Suprapubic skin (tissue), 4 donors: Measurements from ENCODE around the gene C1QTNF9. TPM values are rescaled to one million over a fixed set of nuclear protein-coding genes. Genes with fewer than 3 reads are reported as not detected.

Experiments used
- DNase-seq, 2 donors: peaks; one replicate each; pipeline ENCODE4 v3.0.0-alpha.2; 2019; ENCODE audit warnings: low spot score in 2 of 2
- H3K27ac ChIP-seq: fragments of 200-600 bp; sonication (generic); one replicate; pipeline ENCODE4 v1.5.1; 2019
- H3K27me3 ChIP-seq: fragments of 200-600 bp; sonication (generic); one replicate; pipeline ENCODE4 v1.5.1; 2019
- H3K36me3 ChIP-seq: fragments of 200-600 bp; sonication (generic); one replicate; pipeline ENCODE4 v1.5.1; 2019
- H3K4me1 ChIP-seq: fragments of 200-600 bp; sonication (generic); one replicate; pipeline ENCODE4 v1.5.1; 2019
- H3K4me3 ChIP-seq: fragments of 200-600 bp; sonication (generic); one replicate; pipeline ENCODE4 v1.5.1; 2019; ENCODE audit warnings: mild to moderate bottlenecking
- H3K9me3 ChIP-seq: fragments of 200-600 bp; sonication (generic); one replicate; pipeline ENCODE4 v1.5.1; 2019
- EP300 ChIP-seq: sonication (generic); formaldehyde crosslinking; IDR thresholded peaks from one replicate; pipeline ENCODE4 v1.6.1; 2017; ENCODE audit warnings: antibody characterized with exemption
- POLR2A ChIP-seq, 2 donors: fragments of 450-650 bp; IDR thresholded peaks; one replicate each; pipeline ENCODE4 v1.6.1; 2017; ENCODE audit warnings: antibody characterized with exemption in 2 of 2, mild to moderate bottlenecking in 2 of 2, moderate library complexity in 2 of 2
- POLR2AphosphoS5 ChIP-seq, 3 donors: sonication (generic); formaldehyde crosslinking; IDR thresholded peaks; one replicate each; pipeline ENCODE4 v1.6.1; 2017; ENCODE audit warnings: antibody characterized with exemption in 3 of 3
- WGBS: methylation state at CpG from one replicate; pipeline ENCODE4 v1.1.5; 2018; 5-methylcytosine and 5-hydroxymethylcytosine counted together
- total RNA-seq, 4 donors: library from RNA; depleted of rRNA; stranded (reverse); fragments of >200 nt; gene quantifications; one replicate each; pipeline ENCODE4 v1.1.0, GENCODE V29; 2016
- TF ChIP-seq, protein P1 (sequence below), 2 donors: fragments of 200-600 bp in 1 of 2; fragments of 450-650 bp in 1 of 2; sonication (generic) in 1 of 2; IDR thresholded peaks; one replicate each; pipeline ENCODE4 v1.5.1; 2016 to 2019; ENCODE audit warnings: antibody characterized with exemption in 2 of 2, mild to moderate bottlenecking in 1 of 2, moderate library complexity in 1 of 2

C1QTNF9 gene
- total RNA-seq, 4 donors from 2014 or later, result 0.42 to 0.49 TPM; not detected in 2

DNA sequence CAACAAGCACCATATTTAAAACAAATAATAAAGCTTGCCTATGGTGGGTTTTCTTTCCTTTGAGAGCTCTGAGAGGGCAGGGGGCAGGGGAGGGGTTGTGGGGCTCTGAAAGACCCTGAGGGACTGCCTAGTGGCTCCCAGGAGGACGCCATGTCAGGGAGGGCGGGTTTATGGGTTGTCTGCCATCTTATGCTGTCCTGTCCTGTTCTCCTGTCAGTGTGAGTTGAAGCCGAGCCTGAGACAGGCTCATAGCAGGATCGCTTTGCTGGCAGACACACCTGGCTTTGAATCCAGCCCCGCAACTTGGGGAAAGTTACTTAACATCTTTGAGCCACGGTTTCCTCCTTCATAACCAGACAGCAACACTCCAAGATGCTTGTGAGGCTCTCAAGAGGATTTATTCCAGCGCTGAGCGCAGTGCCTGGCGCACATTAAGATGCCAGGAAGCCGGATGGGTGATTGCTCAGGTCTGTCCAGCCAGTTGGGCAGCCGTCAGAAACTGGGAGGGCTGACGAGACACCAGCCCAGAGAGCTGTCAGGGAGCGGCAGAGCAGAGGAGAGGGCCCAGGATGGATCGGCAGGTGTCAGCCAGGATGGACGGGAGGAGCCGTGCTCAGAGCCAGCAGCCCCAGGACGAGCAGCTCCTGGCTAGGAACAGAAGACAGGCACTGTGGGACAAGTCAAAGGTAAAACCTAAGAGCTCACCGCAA is 36.8 kb upstream of the C1QTNF9 start:
- Histone ChIP-seq H3K4me3 (peak overlapping the region; percentile 44), H3K9me3 (no peaks in the 10 kb centered on the region), H3K36me3 (no peaks in the 10 kb centered on the region), H3K27me3 (no peaks in the 10 kb centered on the region), H3K4me1 (peaks cover 44% of the 10 kb centered on the region), H3K27ac (peak overlapping the region; percentile 88)
- no peak for TF ChIP-seq EP300
- TF ChIP-seq, protein P1, sequence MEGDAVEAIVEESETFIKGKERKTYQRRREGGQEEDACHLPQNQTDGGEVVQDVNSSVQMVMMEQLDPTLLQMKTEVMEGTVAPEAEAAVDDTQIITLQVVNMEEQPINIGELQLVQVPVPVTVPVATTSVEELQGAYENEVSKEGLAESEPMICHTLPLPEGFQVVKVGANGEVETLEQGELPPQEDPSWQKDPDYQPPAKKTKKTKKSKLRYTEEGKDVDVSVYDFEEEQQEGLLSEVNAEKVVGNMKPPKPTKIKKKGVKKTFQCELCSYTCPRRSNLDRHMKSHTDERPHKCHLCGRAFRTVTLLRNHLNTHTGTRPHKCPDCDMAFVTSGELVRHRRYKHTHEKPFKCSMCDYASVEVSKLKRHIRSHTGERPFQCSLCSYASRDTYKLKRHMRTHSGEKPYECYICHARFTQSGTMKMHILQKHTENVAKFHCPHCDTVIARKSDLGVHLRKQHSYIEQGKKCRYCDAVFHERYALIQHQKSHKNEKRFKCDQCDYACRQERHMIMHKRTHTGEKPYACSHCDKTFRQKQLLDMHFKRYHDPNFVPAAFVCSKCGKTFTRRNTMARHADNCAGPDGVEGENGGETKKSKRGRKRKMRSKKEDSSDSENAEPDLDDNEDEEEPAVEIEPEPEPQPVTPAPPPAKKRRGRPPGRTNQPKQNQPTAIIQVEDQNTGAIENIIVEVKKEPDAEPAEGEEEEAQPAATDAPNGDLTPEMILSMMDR (IDR thresholded peaks at IDR 0.05), result no peak
- no peak for TF ChIP-seq POLR2AphosphoS5 (IDR thresholded peaks at IDR 0.05)
- TF ChIP-seq POLR2A (IDR thresholded peaks at IDR 0.05), result no peak
- WGBS, result 71% methylated on average over 18 of the region's 18 CpGs
- no peak for DNase-seq

DNA sequence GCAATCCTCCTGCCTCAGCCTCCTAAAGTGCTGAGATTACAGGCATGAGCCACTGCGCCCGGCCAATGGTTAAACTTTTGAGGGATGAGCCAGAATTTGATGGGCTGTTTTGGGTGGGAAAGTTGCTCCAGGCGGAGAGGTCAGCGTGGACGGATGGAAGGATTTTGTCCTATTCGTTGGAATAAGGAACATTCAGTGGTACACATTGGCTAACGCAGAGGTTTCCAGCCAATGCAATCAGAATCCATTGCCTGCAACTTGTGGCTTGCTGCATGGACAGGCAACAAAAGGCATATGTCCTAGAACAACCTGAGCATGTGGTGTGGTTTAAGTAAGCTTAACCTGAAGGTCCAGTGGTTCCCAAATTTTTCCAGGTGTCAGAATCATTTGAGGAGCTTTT is 35.5 kb upstream of the C1QTNF9 start:
- no peak for TF ChIP-seq EP300
- TF ChIP-seq POLR2AphosphoS5 (IDR thresholded peaks at IDR 0.05), result no peak
- no peak for TF ChIP-seq POLR2A (IDR thresholded peaks at IDR 0.05)
- TF ChIP-seq, protein P1 (IDR thresholded peaks at IDR 0.05), result no peak
- peaks cover 40% of the 10 kb centered on the region for H3K4me1 ChIP-seq
- H3K36me3 ChIP-seq, result no peaks in the 10 kb centered on the region
- WGBS, result 96% methylated on average over 7 of the region's 7 CpGs
- H3K27me3 ChIP-seq, result no peaks in the 10 kb centered on the region
- H3K4me3 ChIP-seq, result no peak overlapping the region
- H3K27ac ChIP-seq, result no peak overlapping the region
- no peaks in the 10 kb centered on the region for H3K9me3 ChIP-seq
- DNase-seq, result no peak

DNA sequence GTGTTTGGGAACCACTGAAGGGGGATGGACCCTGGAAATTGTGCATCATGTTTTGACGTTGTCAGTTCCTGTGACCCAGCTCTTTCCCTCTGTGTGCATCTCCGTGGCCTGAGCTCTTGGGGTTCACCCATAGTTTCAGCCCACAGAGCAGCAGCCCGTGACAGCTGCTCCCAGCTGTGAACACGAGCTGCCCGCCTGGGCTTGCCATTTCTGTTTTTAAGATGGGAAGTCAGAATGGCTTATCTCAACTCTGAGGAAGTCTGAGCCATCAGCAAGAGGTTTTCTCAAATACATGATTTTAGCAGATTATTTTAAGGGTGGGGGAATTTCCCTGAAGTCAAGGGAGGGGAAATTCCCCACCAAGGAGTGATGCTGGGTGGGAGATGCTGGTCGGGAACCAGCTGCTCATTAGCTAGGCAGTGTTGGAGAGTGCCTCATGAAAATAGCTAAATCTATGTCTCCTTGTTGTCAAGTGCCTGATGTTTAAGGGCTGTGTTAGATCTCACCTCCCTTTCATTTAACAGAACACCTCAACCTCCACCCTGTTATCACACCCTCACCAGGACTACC is 34.8 kb upstream of the C1QTNF9 start:
- H3K36me3 ChIP-seq, result no peaks in the 10 kb centered on the region

DNA sequence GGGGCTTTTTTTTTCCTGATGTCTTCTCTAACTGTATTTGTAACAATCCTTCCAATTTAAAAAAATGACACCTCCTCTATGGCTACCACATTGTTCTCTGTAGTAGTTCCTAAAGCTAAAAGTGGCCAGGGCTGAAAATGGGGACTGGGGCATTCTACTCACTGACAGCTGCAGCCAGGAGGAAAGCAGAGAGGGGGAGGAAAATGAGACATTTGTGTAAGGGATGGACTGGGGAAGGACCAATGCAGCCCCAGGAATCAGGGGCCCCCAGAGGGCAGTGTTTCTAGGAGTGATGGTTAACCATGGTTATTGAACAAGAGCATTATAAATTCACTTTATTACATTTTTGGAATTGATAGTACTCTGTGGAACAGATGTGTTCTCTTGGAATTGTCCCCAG is 34.3 kb upstream of the C1QTNF9 start:
- Histone ChIP-seq H3K4me3 (no peak overlapping the region), H3K4me1 (peaks cover 40% of the 10 kb centered on the region), H3K27me3 (no peaks in the 10 kb centered on the region), H3K36me3 (no peaks in the 10 kb centered on the region), H3K27ac (no peak overlapping the region), H3K9me3 (no peaks in the 10 kb centered on the region)
- TF ChIP-seq, protein P1 (IDR thresholded peaks at IDR 0.05), result no peak
- TF ChIP-seq POLR2AphosphoS5 (IDR thresholded peaks at IDR 0.05) (no peak), EP300 (no peak), POLR2A (IDR thresholded peaks at IDR 0.05) (no peak)
- DNase-seq, result no peak

More for the DNA sequence above, 34.8 kb upstream of the C1QTNF9 start:
- H3K4me1 ChIP-seq, result peaks cover 40% of the 10 kb centered on the region
- WGBS, result 45% methylated on average over 6 of the region's 6 CpGs
- no peaks in the 10 kb centered on the region for H3K27me3 ChIP-seq
- TF ChIP-seq EP300 (no peak), POLR2AphosphoS5 (IDR thresholded peaks at IDR 0.05) (no peak), POLR2A (IDR thresholded peaks at IDR 0.05) (no peak)
- TF ChIP-seq, protein P1 (IDR thresholded peaks at IDR 0.05), result no peak
- H3K4me3 ChIP-seq, result no peak overlapping the region
- no peak for DNase-seq
- H3K9me3 ChIP-seq, result no peaks in the 10 kb centered on the region
- H3K27ac ChIP-seq, result no peak overlapping the region

DNA sequence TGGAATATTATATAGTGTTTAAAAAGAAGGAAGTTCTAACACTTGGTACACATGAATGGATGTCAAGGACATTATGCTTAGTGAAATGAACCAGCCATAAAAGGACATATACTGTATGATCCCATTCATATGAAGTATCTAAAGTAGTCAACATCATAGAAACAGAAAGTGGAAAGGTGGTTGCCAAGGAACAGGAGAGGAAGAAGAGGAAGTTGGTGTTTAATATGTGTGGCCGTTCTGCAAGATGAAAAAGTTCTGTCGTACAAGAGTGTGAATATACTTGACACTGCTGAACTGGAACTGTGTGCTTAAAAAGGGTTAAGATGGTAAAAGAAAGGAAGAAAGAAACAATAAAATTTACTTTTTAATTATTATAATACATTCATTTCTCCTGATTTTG is 33.1 kb upstream of the C1QTNF9 start:
- TF ChIP-seq POLR2A (IDR thresholded peaks at IDR 0.05) (no peak), EP300 (no peak), POLR2AphosphoS5 (IDR thresholded peaks at IDR 0.05) (no peak)
- TF ChIP-seq, protein P1 (IDR thresholded peaks at IDR 0.05), result no peak
- Histone ChIP-seq H3K4me1 (peaks cover 30% of the 10 kb centered on the region), H3K36me3 (no peaks in the 10 kb centered on the region), H3K27me3 (no peaks in the 10 kb centered on the region), H3K4me3 (no peak overlapping the region), H3K27ac (no peak overlapping the region), H3K9me3 (no peaks in the 10 kb centered on the region)
- no peak for DNase-seq
- WGBS, result 71% methylated on average over 2 of the region's 2 CpGs
